Measurements from ENCODE around the gene SAP25.
"Not testable (repeated sequence)": the region's sequence is repeated elsewhere in the genome, so short reads cannot be mapped to it uniquely, and the experiment has no call there.

Gene SAP25

GRCh38 chr7:100528108-100528866, 45.4 kb downstream of the SAP25 start:
- not testable (repeated sequence) for DNase-seq

GRCh38 chr7:100523192-100523591, 50.5 kb downstream of the SAP25 start:
- not testable (repeated sequence) for DNase-seq

Measured in effector CD4-positive, alpha-beta T cell (primary cell).